Measurements from ENCODE around the gene ABCA13. TPM values are rescaled to one million over a fixed set of nuclear protein-coding genes. Genes with fewer than 3 reads are reported as not detected.

ABCA13 gene
- total and polyA plus RNA-seq, 4 donors = 1.2 to 23.2 (median 3.5) TPM

GRCh38 chr7:48408731-48409130 is 237.5 kb downstream of the ABCA13 start:
- DNase-seq = no peak
- H3K36me3 ChIP-seq (ENCODE audit: control insufficient read depth in 4 of 4, insufficient read depth in 4 of 4, low read length in 4 of 4) = no peaks in the 10 kb centered on the region
- H3K9me3 ChIP-seq (ENCODE audit: control insufficient read depth in 4 of 4, insufficient read depth in 3 of 4, low read length in 3 of 4) = no peaks in the 10 kb centered on the region
- no peaks in the 10 kb centered on the region for H3K4me1 ChIP-seq (ENCODE audit: control insufficient read depth in 5 of 5, insufficient read depth in 5 of 5, low read length in 5 of 5)
- WGBS, 2 donors = 80 to 95% methylated on average over 4 of the region's 4 CpGs
- H3K9ac ChIP-seq (ENCODE audit: insufficient read depth in 1 of 2, low read length in 2 of 2) = no peak overlapping the region
- H3K4me3 ChIP-seq = no peak overlapping the region
- TF ChIP-seq CTCF (IDR thresholded peaks at IDR 0.05; ENCODE audit: control extremely low read depth, extremely low read depth) = no peak
- no peak for ATAC-seq (ENCODE audit: insufficient read depth, low FRiP score)
- no peak overlapping the region for H3K27ac ChIP-seq (ENCODE audit: low read depth in 1 of 2, low read length in 1 of 2)
- H3K27me3 ChIP-seq (ENCODE audit: control insufficient read depth in 3 of 3, insufficient read depth in 3 of 3, low read length in 2 of 3) = no peaks in the 10 kb centered on the region

- WGBS, 2 donors = 72 to 78% methylated on average over 5 of the region's 5 CpGs
- H3K27ac ChIP-seq (ENCODE audit: low read depth in 1 of 2, low read length in 1 of 2) = no peak overlapping the region
- ATAC-seq (ENCODE audit: insufficient read depth, low FRiP score) (no peak), DNase-seq (no peak)
- H3K36me3 ChIP-seq (ENCODE audit: control insufficient read depth in 4 of 4, insufficient read depth in 4 of 4, low read length in 4 of 4) = no peaks in the 10 kb centered on the region
- H3K9me3 ChIP-seq (ENCODE audit: control insufficient read depth in 4 of 4, insufficient read depth in 3 of 4, low read length in 3 of 4) = peaks cover 0 to 3% (median 0%) of the 10 kb centered on the region in 4 donors
- TF ChIP-seq CTCF (IDR thresholded peaks at IDR 0.05; ENCODE audit: control extremely low read depth, extremely low read depth) = no peak
- H3K27me3 ChIP-seq (ENCODE audit: control insufficient read depth in 3 of 3, insufficient read depth in 3 of 3, low read length in 2 of 3) = no peaks in the 10 kb centered on the region
- no peak overlapping the region for H3K4me3 ChIP-seq
- no peak overlapping the region for H3K9ac ChIP-seq (ENCODE audit: insufficient read depth in 1 of 2, low read length in 2 of 2)
- no peaks in the 10 kb centered on the region for H3K4me1 ChIP-seq (ENCODE audit: control insufficient read depth in 5 of 5, insufficient read depth in 5 of 5, low read length in 5 of 5)
Observed at GRCh38 chr7:48411619-48412018, 240.4 kb downstream of the ABCA13 start.

GRCh38 chr7:48414011-48414732 is 242.9 kb downstream of the ABCA13 start:
- H3K9me3 ChIP-seq (ENCODE audit: control insufficient read depth in 4 of 4, insufficient read depth in 3 of 4, low read length in 3 of 4) = peaks cover 0 to 3% (median 0%) of the 10 kb centered on the region in 4 donors
- no peaks in the 10 kb centered on the region for H3K36me3 ChIP-seq (ENCODE audit: control insufficient read depth in 4 of 4, insufficient read depth in 4 of 4, low read length in 4 of 4)
- no peak overlapping the region for H3K27ac ChIP-seq (ENCODE audit: low read depth in 1 of 2, low read length in 1 of 2)
- DNase-seq = no peak
- no peak overlapping the region for H3K9ac ChIP-seq (ENCODE audit: insufficient read depth in 1 of 2, low read length in 2 of 2)
- no peak overlapping the region for H3K4me3 ChIP-seq
- no peak for TF ChIP-seq CTCF (IDR thresholded peaks at IDR 0.05; ENCODE audit: control extremely low read depth, extremely low read depth)
- H3K4me1 ChIP-seq (ENCODE audit: control insufficient read depth in 5 of 5, insufficient read depth in 5 of 5, low read length in 5 of 5) = no peaks in the 10 kb centered on the region
- WGBS, 2 donors = 87 to 88% methylated on average over 10 of the region's 10 CpGs
- ATAC-seq (ENCODE audit: insufficient read depth, low FRiP score) = no peak
- no peaks in the 10 kb centered on the region for H3K27me3 ChIP-seq (ENCODE audit: control insufficient read depth in 3 of 3, insufficient read depth in 3 of 3, low read length in 2 of 3)

All from lung (tissue), 12 donors.